ENCODE data around the gene C10orf105. TPM values are rescaled to one million over a fixed set of nuclear protein-coding genes. Genes with fewer than 3 reads are reported as not detected.

C10orf105 gene
- total RNA-seq, 2 experiments from 2014 or later: 0.25 to 0.36 TPM

DNA sequence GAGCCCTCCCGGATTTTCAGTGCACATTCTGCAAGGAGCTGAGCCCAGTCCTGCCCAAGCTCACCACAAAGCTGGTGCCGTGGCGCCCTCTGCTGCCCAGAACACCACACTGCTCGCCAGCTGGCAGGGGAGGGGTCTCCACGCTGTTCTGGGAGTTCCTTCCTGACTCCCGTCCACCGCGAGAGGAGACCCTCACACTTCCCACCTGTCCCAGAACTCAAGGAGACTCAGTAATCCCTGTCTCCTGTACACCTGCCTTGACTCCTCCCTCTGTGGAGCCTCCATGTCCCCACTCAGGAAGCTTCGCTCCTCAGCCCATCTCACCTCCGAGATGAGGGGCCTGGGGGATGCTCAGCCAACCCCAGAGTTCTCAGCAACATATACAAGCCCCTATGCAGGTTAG is 11.3 kb downstream of the C10orf105 start:
- Histone ChIP-seq H3K27me3 (ENCODE audit: control insufficient read depth in 1 of 2, insufficient read depth in 2 of 2, low read length in 2 of 2) (no peaks in the 10 kb centered on the region), H3K27ac (ENCODE audit: low read depth in 1 of 2, low read length in 2 of 2) (no peak overlapping the region), H3K4me3 (ENCODE audit: low read length) (no peak overlapping the region), H3K36me3 (ENCODE audit: insufficient read depth, low read length) (no peaks in the 10 kb centered on the region), H3K9me3 (ENCODE audit: control insufficient read depth in 1 of 2, insufficient read depth in 1 of 2, low read length in 2 of 2) (no peaks in the 10 kb centered on the region), H3K4me1 (ENCODE audit: insufficient read depth, low read length) (peaks cover 48% of the 10 kb centered on the region)
- Mint-ChIP-seq H3K9me3 (no peaks in the 10 kb centered on the region), H3K27me3 (no peaks in the 10 kb centered on the region), H3K4me1 (ENCODE audit: low read depth) (peaks cover 51% of the 10 kb centered on the region), H3K36me3 (ENCODE audit: low read depth) (no peaks in the 10 kb centered on the region), H3K4me3 (no peak overlapping the region), H3K27ac (peak overlapping the region; percentile 5)
- CTCF ChIA-PET: interaction anchor here (0.6 to 2.3 kb wide), 21 partner anchors 9 to 397 kb away, joined by 3 to 18 read pairs (median 5); partner anchors contain the start of genes SLC29A3 and VSIR
- DNase-seq (peak; percentile 50 to 82 (median 63)), ATAC-seq (ENCODE audit: poor library complexity) (peak; percentile 76)
- POLR2A ChIA-PET: interaction anchor here (0.8 to 2.7 kb wide), 10 partner anchors 11 to 389 kb away, joined by 3 to 21 read pairs (median 5); partner anchors contain the start of genes SLC29A3 and VSIR
- TF ChIP-seq CTCF (IDR thresholded peaks at IDR 0.05): peak; percentile 85
- intact Hi-C loops (cut with DNase I, micrococcal nuclease): loop anchor here (2.0 to 5.0 kb wide), 3 partner anchors 104 to 396 kb away; no protein-coding TSS in a partner anchor

GRCh38 chr10:71707240-71707789 is 12.3 kb downstream of the C10orf105 start:
- H3K9me3 ChIP-seq (ENCODE audit: control insufficient read depth in 1 of 2, insufficient read depth in 1 of 2, low read length in 2 of 2): no peaks in the 10 kb centered on the region
- peaks cover 41% of the 10 kb centered on the region for H3K4me1 Mint-ChIP-seq (ENCODE audit: low read depth)
- no peak overlapping the region for H3K27ac Mint-ChIP-seq
- H3K27me3 ChIP-seq (ENCODE audit: control insufficient read depth in 1 of 2, insufficient read depth in 2 of 2, low read length in 2 of 2): no peaks in the 10 kb centered on the region
- H3K36me3 Mint-ChIP-seq (ENCODE audit: low read depth): no peaks in the 10 kb centered on the region
- intact Hi-C loops (cut with DNase I, micrococcal nuclease): loop anchor here (5.0 kb wide), 2 partner anchors 105 to 395 kb away; no protein-coding TSS in a partner anchor
- no peak overlapping the region for H3K4me3 Mint-ChIP-seq
- H3K36me3 ChIP-seq (ENCODE audit: insufficient read depth, low read length): no peaks in the 10 kb centered on the region
- H3K27me3 Mint-ChIP-seq: no peaks in the 10 kb centered on the region
- H3K4me1 ChIP-seq (ENCODE audit: insufficient read depth, low read length): peaks cover 38% of the 10 kb centered on the region
- H3K27ac ChIP-seq (ENCODE audit: low read depth in 1 of 2, low read length in 2 of 2): no peak overlapping the region
- ChIA-PET POLR2A (interaction anchor here (1.3 to 2.7 kb wide), 5 partner anchors 20 to 65 kb away, joined by 4 to 21 read pairs (median 10); partner anchors contain the start of gene VSIR), CTCF (interaction anchor here (0.9 to 2.1 kb wide), 7 partner anchors 13 to 388 kb away, joined by 4 to 11 read pairs (median 7); partner anchors contain the start of genes SLC29A3 and VSIR)
- no peak overlapping the region for H3K4me3 ChIP-seq (ENCODE audit: low read length)
- no peak for ATAC-seq (ENCODE audit: poor library complexity)
- no peak for DNase-seq
- H3K9me3 Mint-ChIP-seq: no peaks in the 10 kb centered on the region
- no peak for TF ChIP-seq CTCF (IDR thresholded peaks at IDR 0.05)

GRCh38 chr10:71706216-71707121 is 13.1 kb downstream of the C10orf105 start:
- no peaks in the 10 kb centered on the region for H3K9me3 Mint-ChIP-seq
- DNase-seq: no peak
- H3K27me3 Mint-ChIP-seq: no peaks in the 10 kb centered on the region
- H3K4me3 ChIP-seq (ENCODE audit: low read length): no peak overlapping the region
- ATAC-seq (ENCODE audit: poor library complexity): no peak
- H3K27ac ChIP-seq (ENCODE audit: low read depth in 1 of 2, low read length in 2 of 2): no peak overlapping the region
- no peaks in the 10 kb centered on the region for H3K36me3 ChIP-seq (ENCODE audit: insufficient read depth, low read length)
- H3K27me3 ChIP-seq (ENCODE audit: control insufficient read depth in 1 of 2, insufficient read depth in 2 of 2, low read length in 2 of 2): no peaks in the 10 kb centered on the region
- H3K4me1 ChIP-seq (ENCODE audit: insufficient read depth, low read length): peaks cover 42% of the 10 kb centered on the region
- POLR2A ChIA-PET: interaction anchor here (0.7 to 1.2 kb wide), 2 partner anchors 46 to 60 kb away, joined by 3 read pairs; no protein-coding TSS in a partner anchor
- H3K27ac Mint-ChIP-seq: no peak overlapping the region
- CTCF ChIA-PET: interaction anchor here (1.9 kb wide), 2 partner anchors 63 to 67 kb away, joined by 4 to 7 read pairs; partner anchors contain the start of gene VSIR
- no peak overlapping the region for H3K4me3 Mint-ChIP-seq
- intact Hi-C loops (cut with DNase I, micrococcal nuclease): loop anchor here (5.0 kb wide), 2 partner anchors 106 to 394 kb away; no protein-coding TSS in a partner anchor
- H3K4me1 Mint-ChIP-seq (ENCODE audit: low read depth): peaks cover 33% of the 10 kb centered on the region
- H3K36me3 Mint-ChIP-seq (ENCODE audit: low read depth): no peaks in the 10 kb centered on the region
- no peaks in the 10 kb centered on the region for H3K9me3 ChIP-seq (ENCODE audit: control insufficient read depth in 1 of 2, insufficient read depth in 1 of 2, low read length in 2 of 2)
- no peak for TF ChIP-seq CTCF (IDR thresholded peaks at IDR 0.05)
